ENCODE results near the gene IFIT2. TPM values are rescaled to one million over a fixed set of nuclear protein-coding genes. Genes with fewer than 3 reads are reported as not detected.

Gene IFIT2
- total and polyA plus RNA-seq, 2 experiments from 2014 or later: 0.10 TPM; not detected in 1

- no peak overlapping the region for H2AFZ ChIP-seq
- H3K27ac ChIP-seq (ENCODE audit: low read depth): no peak overlapping the region
- H3K4me1 ChIP-seq (ENCODE audit: insufficient read depth): peaks cover 22% of the 10 kb centered on the region
- Mint-ChIP-seq H3K27ac (no peak overlapping the region), H3K9me3 (no peaks in the 10 kb centered on the region), H3K27me3 (ENCODE audit: insufficient read depth, low read depth, poor library complexity) (peaks cover 20% of the 10 kb centered on the region), H3K4me1 (peaks cover 21% of the 10 kb centered on the region), H3K4me3 (no peak overlapping the region), H3K36me3 (ENCODE audit: low read depth) (no peaks in the 10 kb centered on the region)
- H3K4me2 ChIP-seq: no peak overlapping the region
- TF ChIP-seq EZH2phosphoT487 (IDR thresholded peaks at IDR 0.05; ENCODE audit: unreplicated experiment) (no peak), CREB1 (CRISPR knock-in tag; IDR thresholded peaks at IDR 0.05; ENCODE audit: low read depth) (no peak), POLR2AphosphoS5 (IDR thresholded peaks at IDR 0.05; ENCODE audit: low read depth) (no peak), ZNF331 (CRISPR knock-in tag; IDR thresholded peaks at IDR 0.05; ENCODE audit: low read depth) (no peak), JUNB (IDR thresholded peaks at IDR 0.05; ENCODE audit: unreplicated experiment) (no peak), ZNF114 (CRISPR knock-in tag; IDR thresholded peaks at IDR 0.05) (no peak), CTCF (conservative IDR thresholded peaks at IDR 0.05; ENCODE audit: low read depth in 2 of 2) (no peak)
- TF ChIP-seq, protein P1, sequence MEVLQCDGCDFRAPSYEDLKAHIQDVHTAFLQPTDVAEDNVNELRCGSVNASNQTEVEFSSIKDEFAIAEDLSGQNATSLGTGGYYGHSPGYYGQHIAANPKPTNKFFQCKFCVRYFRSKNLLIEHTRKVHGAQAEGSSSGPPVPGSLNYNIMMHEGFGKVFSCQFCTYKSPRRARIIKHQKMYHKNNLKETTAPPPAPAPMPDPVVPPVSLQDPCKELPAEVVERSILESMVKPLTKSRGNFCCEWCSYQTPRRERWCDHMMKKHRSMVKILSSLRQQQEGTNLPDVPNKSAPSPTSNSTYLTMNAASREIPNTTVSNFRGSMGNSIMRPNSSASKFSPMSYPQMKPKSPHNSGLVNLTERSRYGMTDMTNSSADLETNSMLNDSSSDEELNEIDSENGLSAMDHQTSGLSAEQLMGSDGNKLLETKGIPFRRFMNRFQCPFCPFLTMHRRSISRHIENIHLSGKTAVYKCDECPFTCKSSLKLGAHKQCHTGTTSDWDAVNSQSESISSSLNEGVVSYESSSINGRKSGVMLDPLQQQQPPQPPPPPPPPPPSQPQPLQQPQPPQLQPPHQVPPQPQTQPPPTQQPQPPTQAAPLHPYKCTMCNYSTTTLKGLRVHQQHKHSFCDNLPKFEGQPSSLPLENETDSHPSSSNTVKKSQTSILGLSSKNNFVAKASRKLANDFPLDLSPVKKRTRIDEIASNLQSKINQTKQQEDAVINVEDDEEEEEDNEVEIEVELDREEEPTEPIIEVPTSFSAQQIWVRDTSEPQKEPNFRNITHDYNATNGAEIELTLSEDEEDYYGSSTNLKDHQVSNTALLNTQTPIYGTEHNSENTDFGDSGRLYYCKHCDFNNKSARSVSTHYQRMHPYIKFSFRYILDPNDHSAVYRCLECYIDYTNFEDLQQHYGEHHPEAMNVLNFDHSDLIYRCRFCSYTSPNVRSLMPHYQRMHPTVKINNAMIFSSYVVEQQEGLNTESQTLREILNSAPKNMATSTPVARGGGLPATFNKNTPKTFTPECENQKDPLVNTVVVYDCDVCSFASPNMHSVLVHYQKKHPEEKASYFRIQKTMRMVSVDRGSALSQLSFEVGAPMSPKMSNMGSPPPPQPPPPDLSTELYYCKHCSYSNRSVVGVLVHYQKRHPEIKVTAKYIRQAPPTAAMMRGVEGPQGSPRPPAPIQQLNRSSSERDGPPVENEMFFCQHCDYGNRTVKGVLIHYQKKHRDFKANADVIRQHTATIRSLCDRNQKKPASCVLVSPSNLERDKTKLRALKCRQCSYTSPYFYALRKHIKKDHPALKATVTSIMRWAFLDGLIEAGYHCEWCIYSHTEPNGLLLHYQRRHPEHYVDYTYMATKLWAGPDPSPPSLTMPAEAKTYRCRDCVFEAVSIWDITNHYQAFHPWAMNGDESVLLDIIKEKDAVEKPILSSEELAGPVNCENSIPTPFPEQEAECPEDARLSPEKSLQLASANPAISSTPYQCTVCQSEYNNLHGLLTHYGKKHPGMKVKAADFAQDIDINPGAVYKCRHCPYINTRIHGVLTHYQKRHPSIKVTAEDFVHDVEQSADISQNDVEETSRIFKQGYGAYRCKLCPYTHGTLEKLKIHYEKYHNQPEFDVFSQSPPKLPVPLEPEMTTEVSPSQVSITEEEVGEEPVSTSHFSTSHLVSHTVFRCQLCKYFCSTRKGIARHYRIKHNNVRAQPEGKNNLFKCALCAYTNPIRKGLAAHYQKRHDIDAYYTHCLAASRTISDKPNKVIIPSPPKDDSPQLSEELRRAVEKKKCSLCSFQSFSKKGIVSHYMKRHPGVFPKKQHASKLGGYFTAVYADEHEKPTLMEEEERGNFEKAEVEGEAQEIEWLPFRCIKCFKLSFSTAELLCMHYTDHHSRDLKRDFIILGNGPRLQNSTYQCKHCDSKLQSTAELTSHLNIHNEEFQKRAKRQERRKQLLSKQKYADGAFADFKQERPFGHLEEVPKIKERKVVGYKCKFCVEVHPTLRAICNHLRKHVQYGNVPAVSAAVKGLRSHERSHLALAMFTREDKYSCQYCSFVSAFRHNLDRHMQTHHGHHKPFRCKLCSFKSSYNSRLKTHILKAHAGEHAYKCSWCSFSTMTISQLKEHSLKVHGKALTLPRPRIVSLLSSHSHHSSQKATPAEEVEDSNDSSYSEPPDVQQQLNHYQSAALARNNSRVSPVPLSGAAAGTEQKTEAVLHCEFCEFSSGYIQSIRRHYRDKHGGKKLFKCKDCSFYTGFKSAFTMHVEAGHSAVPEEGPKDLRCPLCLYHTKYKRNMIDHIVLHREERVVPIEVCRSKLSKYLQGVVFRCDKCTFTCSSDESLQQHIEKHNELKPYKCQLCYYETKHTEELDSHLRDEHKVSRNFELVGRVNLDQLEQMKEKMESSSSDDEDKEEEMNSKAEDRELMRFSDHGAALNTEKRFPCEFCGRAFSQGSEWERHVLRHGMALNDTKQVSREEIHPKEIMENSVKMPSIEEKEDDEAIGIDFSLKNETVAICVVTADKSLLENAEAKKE (CRISPR knock-in tag; IDR thresholded peaks at IDR 0.05): no peak
- H3F3A ChIP-seq (replicated peaks; ENCODE audit: low read depth): no peaks in the 10 kb centered on the region; the same call in 1 of the 2 replicates
- no peak overlapping the region for H3K4me3 ChIP-seq
- H3K36me3 ChIP-seq (ENCODE audit: insufficient read depth): no peaks in the 10 kb centered on the region
- DNase-seq (ENCODE audit: low spot score): no peak
- ATAC-seq: no peak
- no peaks in the 10 kb centered on the region for H3K79me2 ChIP-seq (replicated peaks; ENCODE audit: insufficient read depth)
- H3K27me3 ChIP-seq (ENCODE audit: insufficient read depth): no peaks in the 10 kb centered on the region
- H4K20me1 ChIP-seq (replicated peaks; ENCODE audit: insufficient read depth): no peaks in the 10 kb centered on the region
- peaks cover 14% of the 10 kb centered on the region for H3K9me2 ChIP-seq (ENCODE audit: insufficient read depth)
Measured at GRCh38 chr10:89335226-89335625, 33.4 kb downstream of the IFIT2 start.

Measured in GM23338 (cell line).